GM12873 (cell line): ENCODE data around the gene RCOR2.

ENCODE experiments used
- TF ChIP-seq, protein P1 (sequence below): IDR thresholded peaks from 2 replicates; pipeline ENCODE4 v1.5.1; 2012; ENCODE audit warnings: low read depth, mild to moderate bottlenecking, moderate library complexity, low read length, control low read depth; ENCODE audit not compliant: insufficient read depth; ENCODE audit errors: missing control alignments

The RCOR2 gene

DNA sequence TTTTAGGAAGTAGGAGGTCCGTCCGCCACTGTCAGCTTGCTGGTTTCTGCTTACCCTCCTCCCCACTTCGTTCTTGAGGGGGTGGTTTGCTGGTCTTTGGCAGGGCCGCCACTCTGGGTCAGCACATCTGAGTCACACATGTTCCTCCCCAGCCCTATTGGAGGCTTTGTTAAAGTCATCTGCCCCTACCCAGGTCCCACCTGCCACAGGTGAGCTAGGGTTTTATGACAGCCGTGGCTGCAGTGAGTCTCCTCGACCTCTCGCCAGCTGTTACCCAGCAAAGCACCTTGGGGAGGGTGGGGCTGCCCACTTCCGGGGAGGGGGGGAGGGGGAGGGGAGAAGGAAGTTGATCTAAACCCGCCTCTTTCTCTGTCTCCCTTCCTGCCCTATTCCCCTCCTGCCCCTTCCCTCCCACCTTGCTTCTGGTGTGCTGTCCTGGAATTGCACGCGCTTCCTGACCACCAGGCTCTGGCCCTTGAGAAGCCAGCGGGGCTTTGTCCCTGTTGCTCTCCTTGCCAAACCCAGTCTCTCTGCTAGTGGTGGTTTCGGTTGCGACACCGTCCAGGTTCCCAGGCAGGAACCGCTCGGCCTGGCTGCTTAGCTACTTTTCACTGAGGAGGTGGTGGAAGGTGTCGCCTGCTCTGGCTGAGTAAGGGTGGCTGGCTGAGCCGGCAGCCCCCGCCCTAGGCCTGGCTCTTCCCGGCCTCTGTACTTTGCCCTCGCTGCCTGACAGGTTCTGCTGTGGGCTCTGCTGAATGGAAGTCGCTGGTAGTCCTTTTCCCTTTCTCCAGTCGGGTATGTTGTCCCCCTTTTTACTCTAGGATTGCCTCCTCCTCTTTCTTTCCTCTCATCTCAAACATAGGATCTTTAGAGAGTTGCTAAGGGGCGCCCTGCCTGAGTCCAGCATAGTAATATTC, 28.5 kb downstream of the RCOR2 start:
- TF ChIP-seq, protein P1, sequence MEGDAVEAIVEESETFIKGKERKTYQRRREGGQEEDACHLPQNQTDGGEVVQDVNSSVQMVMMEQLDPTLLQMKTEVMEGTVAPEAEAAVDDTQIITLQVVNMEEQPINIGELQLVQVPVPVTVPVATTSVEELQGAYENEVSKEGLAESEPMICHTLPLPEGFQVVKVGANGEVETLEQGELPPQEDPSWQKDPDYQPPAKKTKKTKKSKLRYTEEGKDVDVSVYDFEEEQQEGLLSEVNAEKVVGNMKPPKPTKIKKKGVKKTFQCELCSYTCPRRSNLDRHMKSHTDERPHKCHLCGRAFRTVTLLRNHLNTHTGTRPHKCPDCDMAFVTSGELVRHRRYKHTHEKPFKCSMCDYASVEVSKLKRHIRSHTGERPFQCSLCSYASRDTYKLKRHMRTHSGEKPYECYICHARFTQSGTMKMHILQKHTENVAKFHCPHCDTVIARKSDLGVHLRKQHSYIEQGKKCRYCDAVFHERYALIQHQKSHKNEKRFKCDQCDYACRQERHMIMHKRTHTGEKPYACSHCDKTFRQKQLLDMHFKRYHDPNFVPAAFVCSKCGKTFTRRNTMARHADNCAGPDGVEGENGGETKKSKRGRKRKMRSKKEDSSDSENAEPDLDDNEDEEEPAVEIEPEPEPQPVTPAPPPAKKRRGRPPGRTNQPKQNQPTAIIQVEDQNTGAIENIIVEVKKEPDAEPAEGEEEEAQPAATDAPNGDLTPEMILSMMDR: peak; percentile 8

DNA sequence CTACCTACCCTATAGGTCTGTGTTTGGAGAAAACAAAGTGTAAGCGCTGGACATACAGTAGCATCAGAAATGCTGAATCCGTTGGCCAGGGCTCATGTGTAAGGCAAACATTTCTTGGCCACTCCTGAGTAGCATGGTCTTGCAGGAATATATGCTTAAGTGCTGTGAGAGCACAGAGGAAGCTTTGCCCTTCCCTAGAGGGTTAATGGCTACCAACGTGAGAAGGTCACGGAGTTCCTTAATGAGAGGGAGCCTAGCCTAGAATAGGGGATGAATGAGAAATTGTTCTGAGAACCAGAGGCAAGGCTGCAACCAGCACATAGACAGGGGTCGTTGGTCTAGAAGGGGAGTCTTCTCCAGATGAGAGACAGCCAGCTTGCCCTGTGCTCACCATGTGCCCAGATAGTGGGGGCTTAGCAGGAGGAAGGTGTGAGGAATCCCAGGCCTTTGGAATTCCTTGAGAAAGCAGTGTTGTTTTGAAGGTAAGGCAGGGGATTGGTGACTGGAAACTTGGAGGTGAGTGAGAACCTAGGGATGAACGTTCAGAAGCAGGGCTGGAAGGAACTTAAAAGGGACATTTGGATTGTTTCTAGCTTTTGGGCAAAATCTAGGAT, 29.5 kb downstream of the RCOR2 start:
- TF ChIP-seq, protein P1: no peak

DNA sequence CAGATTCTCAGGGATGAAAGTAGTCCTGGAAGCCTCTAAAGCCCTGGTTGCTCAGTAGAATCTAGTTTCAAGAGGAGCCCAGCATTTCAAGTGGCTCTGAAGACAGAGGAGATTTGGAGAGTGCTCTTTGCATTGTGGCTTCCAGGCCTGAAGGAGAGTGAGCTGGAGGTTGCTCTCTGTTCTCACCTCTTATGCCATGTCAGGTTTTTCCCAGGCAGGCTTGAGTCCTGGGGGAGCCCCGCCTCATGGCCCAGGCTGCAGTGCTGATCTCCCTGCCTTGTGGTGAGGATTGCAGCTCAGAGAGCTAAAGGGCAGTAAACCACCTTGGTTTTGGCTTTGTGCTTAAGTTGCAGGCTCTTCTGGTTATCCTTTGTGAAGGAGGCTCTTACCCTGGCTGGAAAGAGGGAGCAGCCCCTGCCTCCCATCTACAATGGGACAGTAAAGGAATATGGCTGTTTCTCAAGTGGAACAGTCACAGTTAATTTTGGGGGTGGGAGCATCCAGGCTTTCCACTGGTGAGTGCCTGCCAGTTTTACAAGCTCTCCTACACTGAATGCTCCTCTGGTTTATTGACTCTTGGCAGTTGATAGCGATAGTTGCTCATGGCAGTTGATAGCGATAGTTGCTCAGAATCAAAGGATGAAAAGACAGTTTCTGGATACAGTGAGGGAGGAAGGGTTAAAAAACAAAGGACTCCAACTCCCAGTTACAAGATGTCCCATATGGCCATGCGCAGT, 32.6 kb downstream of the RCOR2 start:
- TF ChIP-seq, protein P1: no peak

DNA sequence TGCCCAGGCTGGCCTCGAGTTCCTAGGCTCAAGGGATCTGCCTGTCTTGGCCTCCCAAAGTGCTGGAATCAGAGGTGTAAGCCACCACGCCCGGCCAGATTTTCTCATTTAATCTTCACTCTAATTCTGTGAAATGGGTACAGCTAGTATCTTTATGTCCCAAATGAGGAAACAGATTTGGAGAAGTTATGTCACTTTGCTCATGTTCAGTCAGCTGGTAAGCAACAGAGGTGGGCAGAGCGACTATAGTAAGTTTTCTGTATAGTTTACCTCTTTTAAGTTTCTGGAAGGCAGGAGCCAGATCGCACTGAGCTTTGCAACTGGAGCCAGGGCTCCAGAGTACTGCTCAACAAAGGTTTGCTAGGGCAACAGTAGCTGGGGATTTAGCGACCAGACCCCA, 33.2 kb downstream of the RCOR2 start:
- TF ChIP-seq, protein P1: no peak

DNA sequence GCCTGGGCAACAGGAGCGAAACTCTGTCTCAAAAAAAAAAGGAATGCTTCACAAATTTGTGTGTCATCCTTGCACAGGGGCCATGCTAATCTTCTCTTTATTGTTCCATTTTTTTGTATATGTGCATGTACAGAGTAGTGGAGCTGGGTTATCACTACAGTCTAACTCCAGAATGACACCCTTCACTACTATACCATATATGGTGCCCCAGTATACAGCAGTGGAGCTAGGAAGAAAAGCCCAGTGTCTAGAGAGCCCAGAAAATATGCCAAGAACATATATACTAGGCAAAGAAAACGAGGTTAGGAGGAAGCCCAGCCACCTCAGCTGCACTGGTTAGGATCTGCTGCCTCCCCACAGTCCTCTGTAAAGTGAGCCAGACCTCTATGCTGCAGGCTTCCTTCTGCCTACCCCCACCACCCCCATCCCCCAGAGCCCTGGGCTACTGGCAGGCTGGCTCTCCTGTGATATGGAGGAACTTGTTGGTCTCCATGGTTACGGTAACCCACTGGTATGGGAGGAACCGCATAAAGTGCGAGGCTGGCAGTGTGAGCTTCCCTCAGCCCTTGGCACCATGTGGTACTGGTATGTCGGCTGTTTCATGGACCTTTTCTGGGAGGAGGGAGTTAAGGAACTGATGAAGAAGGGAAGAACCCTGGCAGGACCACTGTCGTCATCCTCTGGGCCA, 34.3 kb downstream of the RCOR2 start:
- TF ChIP-seq, protein P1: no peak

DNA sequence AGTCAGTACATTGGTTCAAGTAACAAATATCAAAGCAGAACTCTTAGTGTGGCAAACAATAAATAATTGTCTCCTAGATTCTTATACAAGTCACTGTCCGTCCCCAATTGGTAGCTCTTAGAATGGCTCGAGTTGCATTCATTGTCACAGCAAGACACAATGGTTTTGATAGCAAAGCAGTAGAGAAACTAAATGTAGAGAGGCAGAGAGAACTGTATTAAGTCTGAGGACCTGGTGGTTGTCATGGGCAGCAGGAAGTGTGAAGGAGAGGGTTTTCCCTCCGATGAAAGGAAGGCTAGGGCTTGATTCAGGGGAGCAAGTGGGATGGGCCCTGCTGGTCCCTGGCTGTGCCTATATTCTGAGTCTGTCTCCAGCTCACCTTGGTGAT, 36.6 kb downstream of the RCOR2 start:
- TF ChIP-seq, protein P1: no peak
